ENCODE measurements around the gene NDST1.

DNA sequence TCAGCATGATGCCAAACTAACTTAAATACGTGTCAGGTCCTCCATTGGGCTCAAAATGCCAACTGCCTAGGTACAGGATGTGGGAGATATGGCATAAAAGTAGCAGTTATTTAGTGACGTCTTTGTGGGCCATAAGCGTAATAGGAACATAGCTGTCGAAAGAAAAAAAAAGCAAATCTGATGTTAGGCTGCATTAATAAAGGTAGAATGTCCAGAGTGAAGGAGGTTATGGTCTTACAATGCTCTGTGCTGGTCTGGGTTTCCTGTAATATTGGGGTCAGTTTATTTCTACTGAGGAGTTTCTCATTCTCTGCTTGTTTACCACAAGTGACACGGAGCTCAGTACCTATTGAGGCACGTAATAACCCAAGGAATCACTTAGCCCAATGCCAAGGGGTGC lies 99.2 kb downstream of the NDST1 start:
- TF ChIP-seq CTCF (conservative IDR thresholded peaks at IDR 0.05; ENCODE audit: low read length) (no peak), EZH2phosphoT487 (IDR thresholded peaks at IDR 0.05; ENCODE audit: borderline replicate concordance, low read depth, low read length) (no peak)
